Muscle of arm (tissue), 12 donors: Measurements from ENCODE around the gene SENP5. TPM values are rescaled to one million over a fixed set of nuclear protein-coding genes. Genes with fewer than 3 reads are reported as not detected.

Experiments
- DNase-seq: peaks from one replicate; pipeline ENCODE4 v3.0.0-alpha.2; 2013
- polyA plus RNA-seq, 12 donors: library from polyadenylated mRNA; unstranded; fragments of 120-200 nt; gene quantifications; one replicate each; pipeline ENCODE4 v1.2.1, GENCODE V29; 2013; ENCODE audit not compliant: insufficient read length in 12 of 12

SENP5 gene
- polyA plus RNA-seq, 12 donors, result 13.3 to 27.6 (median 18.7) TPM; not detected in 1

- DNase-seq, result no peak
These were observed 99.9 kb downstream of the SENP5 start for GRCh38 chr3:196967412-196968232.

- no peak for DNase-seq
These were observed 100.8 kb downstream of the SENP5 start, which contains the start of gene PIGZ for GRCh38 chr3:196968233-196969133. TSS of gene PIGZ (minus strand) at chr3:196968833. CDS start at chr3:196952031, 16,802 bp downstream.

- DNase-seq, result no peak
These were observed 101.5 kb downstream of the SENP5 start for GRCh38 chr3:196969134-196969659.

- DNase-seq, result peak; percentile 41
These were observed 102.2 kb downstream of the SENP5 start for GRCh38 chr3:196969660-196970546.

- no peak for DNase-seq
These were observed 102.9 kb downstream of the SENP5 start for GRCh38 chr3:196970547-196971093.

- no peak for DNase-seq
These were observed 103.5 kb downstream of the SENP5 start for GRCh38 chr3:196971094-196971698.

- DNase-seq, result no peak
These were observed 106.9 kb downstream of the SENP5 start for GRCh38 chr3:196974661-196975060.

GRCh38 chr3:196975349-196975748 lies 107.6 kb downstream of the SENP5 start:
- DNase-seq, result no peak

GRCh38 chr3:196976941-196977340 lies 109.2 kb downstream of the SENP5 start:
- no peak for DNase-seq

GRCh38 chr3:196979545-196979944 lies 111.8 kb downstream of the SENP5 start:
- no peak for DNase-seq

GRCh38 chr3:196981657-196982056 lies 113.9 kb downstream of the SENP5 start:
- no peak for DNase-seq

GRCh38 chr3:196983186-196983585 lies 115.5 kb downstream of the SENP5 start:
- DNase-seq, result no peak

Other genes starting within 250 kb of the SENP5 start
- gene NRROS, start 228.2 kb upstream of the SENP5 start, polyA plus RNA-seq, result 1 to 10 TPM in 11 of 12 donors, not detected in 1; 3.8 to 6.3 (median 4.4) TPM
- 1 to 10 TPM in 11 of 12 donors, not detected in 1; 1.8 to 4.8 (median 2.2) TPM for gene CEP19, start 155.7 kb upstream of the SENP5 start, polyA plus RNA-seq
- gene PIGX, start 155.5 kb upstream of the SENP5 start, polyA plus RNA-seq, result 10 to 100 TPM in 11 of 12 donors, not detected in 1; 13.3 to 21.8 (median 19.6) TPM
- 10 to 100 TPM in 11 of 12 donors, not detected in 1; 48.4 to 65.2 (median 55.9) TPM for gene PAK2, start 128.1 kb upstream of the SENP5 start, polyA plus RNA-seq
- gene NCBP2, start 74.6 kb downstream of the SENP5 start, polyA plus RNA-seq, result 10 to 100 TPM in 11 of 12 donors, not detected in 1; 73.5 to 88.7 (median 80.9) TPM
- gene PIGZ, start 100.9 kb downstream of the SENP5 start, polyA plus RNA-seq, result 1 to 10 TPM in 9 of 12 donors, under 1 TPM in 2, not detected in 1; 0.63 to 8.6 (median 1.5) TPM
- gene MELTF, start 161.9 kb downstream of the SENP5 start, polyA plus RNA-seq, result 10 to 100 TPM in 2 of 12 donors, 1 to 10 TPM in 9, not detected in 1; 5.2 to 18.7 (median 7.9) TPM